GM10266 (cell line): ENCODE measurements around the gene LYAR.

Experiments used
- DNase-seq: peaks from one replicate; pipeline ENCODE4 v3.0.0; 2012; ENCODE audit errors: extremely low spot score
- CTCF ChIP-seq: IDR thresholded peaks from 2 replicates; pipeline ENCODE4 v1.5.1; 2012; ENCODE audit warnings: mild to moderate bottlenecking, low read depth; ENCODE audit not compliant: control insufficient read depth, insufficient read depth; ENCODE audit errors: missing control alignments

The LYAR gene

GRCh38 chr4:4289941-4290850 lies at the start of gene LYAR, which contains the start of gene ZBTB49:
LYAR (minus strand) TSS chr4:4290154; CDS start chr4:4283742, 6,412 bp downstream.
ZBTB49 (plus strand) TSS chr4:4290251; CDS start chr4:4299946, 9,695 bp downstream.
- TF ChIP-seq CTCF = no peak
- peak; percentile 94 for DNase-seq

GRCh38 chr4:4339504-4340085 lies 49.6 kb upstream of the LYAR start:
- no peak for DNase-seq
- no peak for TF ChIP-seq CTCF

GRCh38 chr4:4338210-4339001 lies 48.5 kb upstream of the LYAR start:
- DNase-seq = no peak
- TF ChIP-seq CTCF = no peak

- peak; percentile 95 for TF ChIP-seq CTCF
- DNase-seq = peak; percentile 59
Measured at GRCh38 chr4:4334798-4335520, 45.0 kb upstream of the LYAR start.

GRCh38 chr4:4333265-4333706 lies 43.3 kb upstream of the LYAR start:
- DNase-seq = no peak
- TF ChIP-seq CTCF = no peak

GRCh38 chr4:4332529-4332928 lies 42.6 kb upstream of the LYAR start:
- no peak for TF ChIP-seq CTCF

More at GRCh38 chr4:4332529-4332928, 42.6 kb upstream of the LYAR start:
- no peak for DNase-seq
